ENCODE measurements around the gene LONP2.

DNA sequence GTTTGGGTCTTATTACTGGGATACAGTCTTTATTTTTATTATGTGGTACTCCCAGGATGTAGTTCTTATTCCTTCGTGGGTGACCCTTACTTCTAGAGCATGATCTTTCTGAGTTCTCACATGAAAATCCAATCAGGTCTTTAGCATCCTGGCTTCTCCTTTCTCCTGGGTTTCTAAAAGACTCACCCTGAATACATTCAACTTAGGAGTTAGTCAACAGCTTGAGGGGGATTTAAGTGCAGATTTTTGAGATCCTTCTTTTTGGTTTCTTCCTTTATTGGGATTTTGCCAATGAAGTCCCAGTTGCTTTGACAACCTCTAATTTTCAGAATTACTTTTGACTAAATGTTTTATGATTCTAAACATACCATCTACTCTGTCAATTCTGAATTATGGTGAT lies 72.9 kb downstream of the LONP2 start:
- TF ChIP-seq EZH2 (IDR thresholded peaks at IDR 0.05; ENCODE audit: borderline replicate concordance, insufficient read depth, low read length, poor library complexity, severe bottlenecking) (no peak), RAD21 (conservative IDR thresholded peaks at IDR 0.05) (no peak), EP300 (conservative IDR thresholded peaks at IDR 0.05; ENCODE audit: poor library complexity, severe bottlenecking) (no peak), POLR2AphosphoS5 (IDR thresholded peaks at IDR 0.05) (no peak)
- TF ChIP-seq, protein P1, sequence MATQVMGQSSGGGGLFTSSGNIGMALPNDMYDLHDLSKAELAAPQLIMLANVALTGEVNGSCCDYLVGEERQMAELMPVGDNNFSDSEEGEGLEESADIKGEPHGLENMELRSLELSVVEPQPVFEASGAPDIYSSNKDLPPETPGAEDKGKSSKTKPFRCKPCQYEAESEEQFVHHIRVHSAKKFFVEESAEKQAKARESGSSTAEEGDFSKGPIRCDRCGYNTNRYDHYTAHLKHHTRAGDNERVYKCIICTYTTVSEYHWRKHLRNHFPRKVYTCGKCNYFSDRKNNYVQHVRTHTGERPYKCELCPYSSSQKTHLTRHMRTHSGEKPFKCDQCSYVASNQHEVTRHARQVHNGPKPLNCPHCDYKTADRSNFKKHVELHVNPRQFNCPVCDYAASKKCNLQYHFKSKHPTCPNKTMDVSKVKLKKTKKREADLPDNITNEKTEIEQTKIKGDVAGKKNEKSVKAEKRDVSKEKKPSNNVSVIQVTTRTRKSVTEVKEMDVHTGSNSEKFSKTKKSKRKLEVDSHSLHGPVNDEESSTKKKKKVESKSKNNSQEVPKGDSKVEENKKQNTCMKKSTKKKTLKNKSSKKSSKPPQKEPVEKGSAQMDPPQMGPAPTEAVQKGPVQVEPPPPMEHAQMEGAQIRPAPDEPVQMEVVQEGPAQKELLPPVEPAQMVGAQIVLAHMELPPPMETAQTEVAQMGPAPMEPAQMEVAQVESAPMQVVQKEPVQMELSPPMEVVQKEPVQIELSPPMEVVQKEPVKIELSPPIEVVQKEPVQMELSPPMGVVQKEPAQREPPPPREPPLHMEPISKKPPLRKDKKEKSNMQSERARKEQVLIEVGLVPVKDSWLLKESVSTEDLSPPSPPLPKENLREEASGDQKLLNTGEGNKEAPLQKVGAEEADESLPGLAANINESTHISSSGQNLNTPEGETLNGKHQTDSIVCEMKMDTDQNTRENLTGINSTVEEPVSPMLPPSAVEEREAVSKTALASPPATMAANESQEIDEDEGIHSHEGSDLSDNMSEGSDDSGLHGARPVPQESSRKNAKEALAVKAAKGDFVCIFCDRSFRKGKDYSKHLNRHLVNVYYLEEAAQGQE (IDR thresholded peaks at IDR 0.05; ENCODE audit: borderline replicate concordance): no peak
- TF ChIP-seq, protein P2, sequence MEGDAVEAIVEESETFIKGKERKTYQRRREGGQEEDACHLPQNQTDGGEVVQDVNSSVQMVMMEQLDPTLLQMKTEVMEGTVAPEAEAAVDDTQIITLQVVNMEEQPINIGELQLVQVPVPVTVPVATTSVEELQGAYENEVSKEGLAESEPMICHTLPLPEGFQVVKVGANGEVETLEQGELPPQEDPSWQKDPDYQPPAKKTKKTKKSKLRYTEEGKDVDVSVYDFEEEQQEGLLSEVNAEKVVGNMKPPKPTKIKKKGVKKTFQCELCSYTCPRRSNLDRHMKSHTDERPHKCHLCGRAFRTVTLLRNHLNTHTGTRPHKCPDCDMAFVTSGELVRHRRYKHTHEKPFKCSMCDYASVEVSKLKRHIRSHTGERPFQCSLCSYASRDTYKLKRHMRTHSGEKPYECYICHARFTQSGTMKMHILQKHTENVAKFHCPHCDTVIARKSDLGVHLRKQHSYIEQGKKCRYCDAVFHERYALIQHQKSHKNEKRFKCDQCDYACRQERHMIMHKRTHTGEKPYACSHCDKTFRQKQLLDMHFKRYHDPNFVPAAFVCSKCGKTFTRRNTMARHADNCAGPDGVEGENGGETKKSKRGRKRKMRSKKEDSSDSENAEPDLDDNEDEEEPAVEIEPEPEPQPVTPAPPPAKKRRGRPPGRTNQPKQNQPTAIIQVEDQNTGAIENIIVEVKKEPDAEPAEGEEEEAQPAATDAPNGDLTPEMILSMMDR (IDR thresholded peaks at IDR 0.05; ENCODE audit: poor library complexity, severe bottlenecking): no peak

Measured in neural cell (in vitro differentiated cells).